Transverse colon (tissue), 3 donors: ENCODE data around the gene DNAJC3.

Experiments used
- EP300 ChIP-seq: sonication (generic); formaldehyde crosslinking; IDR thresholded peaks from one replicate; pipeline ENCODE4 v1.6.1; 2017; ENCODE audit warnings: antibody characterized with exemption, low read depth
- POLR2A ChIP-seq: fragments of 450-650 bp; IDR thresholded peaks from one replicate; pipeline ENCODE4 v1.6.1; 2016; ENCODE audit warnings: antibody characterized with exemption, mild to moderate bottlenecking, moderate library complexity
- TF ChIP-seq, protein P1 (sequence below), 5 experiments: fragments of 200-600 bp in 3 of 5; fragments of 450-650 bp in 2 of 5; sonication (generic) in 3 of 5; IDR thresholded peaks; 1 replicate in 2 of 5; 2 replicates in 3 of 5; pipeline ENCODE4 v1.5.1; 2016 to 2017; ENCODE audit warnings: antibody characterized with exemption in 5 of 5, inconsistent platforms in 3 of 5, mild to moderate bottlenecking in 2 of 5, moderate library complexity in 1 of 5

- TF ChIP-seq POLR2A (no peak), EP300 (no peak)
- TF ChIP-seq, protein P1, sequence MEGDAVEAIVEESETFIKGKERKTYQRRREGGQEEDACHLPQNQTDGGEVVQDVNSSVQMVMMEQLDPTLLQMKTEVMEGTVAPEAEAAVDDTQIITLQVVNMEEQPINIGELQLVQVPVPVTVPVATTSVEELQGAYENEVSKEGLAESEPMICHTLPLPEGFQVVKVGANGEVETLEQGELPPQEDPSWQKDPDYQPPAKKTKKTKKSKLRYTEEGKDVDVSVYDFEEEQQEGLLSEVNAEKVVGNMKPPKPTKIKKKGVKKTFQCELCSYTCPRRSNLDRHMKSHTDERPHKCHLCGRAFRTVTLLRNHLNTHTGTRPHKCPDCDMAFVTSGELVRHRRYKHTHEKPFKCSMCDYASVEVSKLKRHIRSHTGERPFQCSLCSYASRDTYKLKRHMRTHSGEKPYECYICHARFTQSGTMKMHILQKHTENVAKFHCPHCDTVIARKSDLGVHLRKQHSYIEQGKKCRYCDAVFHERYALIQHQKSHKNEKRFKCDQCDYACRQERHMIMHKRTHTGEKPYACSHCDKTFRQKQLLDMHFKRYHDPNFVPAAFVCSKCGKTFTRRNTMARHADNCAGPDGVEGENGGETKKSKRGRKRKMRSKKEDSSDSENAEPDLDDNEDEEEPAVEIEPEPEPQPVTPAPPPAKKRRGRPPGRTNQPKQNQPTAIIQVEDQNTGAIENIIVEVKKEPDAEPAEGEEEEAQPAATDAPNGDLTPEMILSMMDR (IDR thresholded peaks at IDR 0.05), result no peak
Measured at GRCh38 chr13:95671597-95671996, 5.3 kb upstream of the DNAJC3 start.
